GM12873 (cell line): ENCODE measurements around the gene PLA2G2F.

Experiments
- TF ChIP-seq, protein P1 (sequence below): IDR thresholded peaks from 2 replicates; pipeline ENCODE4 v1.5.1; 2012; ENCODE audit warnings: low read depth, mild to moderate bottlenecking, moderate library complexity, low read length, control low read depth; ENCODE audit not compliant: insufficient read depth; ENCODE audit errors: missing control alignments

Gene PLA2G2F

DNA sequence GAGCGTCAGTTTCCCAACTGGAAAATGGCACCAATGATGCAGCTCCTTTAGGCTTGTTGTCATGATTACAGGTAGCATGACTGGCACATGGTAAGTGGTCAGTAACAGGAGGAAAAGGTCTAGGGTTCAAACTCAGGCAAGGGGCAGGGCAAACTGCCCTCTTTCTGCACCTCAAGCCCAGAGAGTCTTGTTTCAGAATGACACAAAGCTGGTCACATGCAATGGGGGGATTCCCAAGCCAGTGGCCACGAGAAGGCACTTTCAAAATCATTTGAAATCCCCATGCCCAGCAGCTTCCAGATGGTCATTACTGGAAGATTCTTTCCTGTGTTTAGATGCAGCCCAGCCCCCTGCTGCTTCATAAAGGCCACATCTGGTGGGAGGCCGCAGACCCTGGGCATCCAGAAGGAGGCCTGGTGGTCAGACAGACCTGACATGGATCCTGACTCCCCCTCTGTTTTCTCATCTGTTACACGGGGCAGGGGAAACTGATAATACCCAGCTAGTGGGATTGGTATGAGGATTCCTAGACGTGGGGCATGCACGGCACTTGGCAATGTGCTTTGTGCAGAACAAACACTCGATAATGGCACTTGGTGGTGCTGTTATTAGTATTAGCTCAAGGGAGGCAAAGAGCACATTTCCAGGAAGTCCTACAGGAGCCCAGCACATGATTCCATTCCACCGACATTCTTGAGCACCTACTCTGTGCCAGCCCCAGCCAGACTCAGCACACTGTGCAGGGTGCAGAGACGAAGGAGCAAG, 12.9 kb upstream of the PLA2G2F start:
- TF ChIP-seq, protein P1, sequence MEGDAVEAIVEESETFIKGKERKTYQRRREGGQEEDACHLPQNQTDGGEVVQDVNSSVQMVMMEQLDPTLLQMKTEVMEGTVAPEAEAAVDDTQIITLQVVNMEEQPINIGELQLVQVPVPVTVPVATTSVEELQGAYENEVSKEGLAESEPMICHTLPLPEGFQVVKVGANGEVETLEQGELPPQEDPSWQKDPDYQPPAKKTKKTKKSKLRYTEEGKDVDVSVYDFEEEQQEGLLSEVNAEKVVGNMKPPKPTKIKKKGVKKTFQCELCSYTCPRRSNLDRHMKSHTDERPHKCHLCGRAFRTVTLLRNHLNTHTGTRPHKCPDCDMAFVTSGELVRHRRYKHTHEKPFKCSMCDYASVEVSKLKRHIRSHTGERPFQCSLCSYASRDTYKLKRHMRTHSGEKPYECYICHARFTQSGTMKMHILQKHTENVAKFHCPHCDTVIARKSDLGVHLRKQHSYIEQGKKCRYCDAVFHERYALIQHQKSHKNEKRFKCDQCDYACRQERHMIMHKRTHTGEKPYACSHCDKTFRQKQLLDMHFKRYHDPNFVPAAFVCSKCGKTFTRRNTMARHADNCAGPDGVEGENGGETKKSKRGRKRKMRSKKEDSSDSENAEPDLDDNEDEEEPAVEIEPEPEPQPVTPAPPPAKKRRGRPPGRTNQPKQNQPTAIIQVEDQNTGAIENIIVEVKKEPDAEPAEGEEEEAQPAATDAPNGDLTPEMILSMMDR: no peak

DNA sequence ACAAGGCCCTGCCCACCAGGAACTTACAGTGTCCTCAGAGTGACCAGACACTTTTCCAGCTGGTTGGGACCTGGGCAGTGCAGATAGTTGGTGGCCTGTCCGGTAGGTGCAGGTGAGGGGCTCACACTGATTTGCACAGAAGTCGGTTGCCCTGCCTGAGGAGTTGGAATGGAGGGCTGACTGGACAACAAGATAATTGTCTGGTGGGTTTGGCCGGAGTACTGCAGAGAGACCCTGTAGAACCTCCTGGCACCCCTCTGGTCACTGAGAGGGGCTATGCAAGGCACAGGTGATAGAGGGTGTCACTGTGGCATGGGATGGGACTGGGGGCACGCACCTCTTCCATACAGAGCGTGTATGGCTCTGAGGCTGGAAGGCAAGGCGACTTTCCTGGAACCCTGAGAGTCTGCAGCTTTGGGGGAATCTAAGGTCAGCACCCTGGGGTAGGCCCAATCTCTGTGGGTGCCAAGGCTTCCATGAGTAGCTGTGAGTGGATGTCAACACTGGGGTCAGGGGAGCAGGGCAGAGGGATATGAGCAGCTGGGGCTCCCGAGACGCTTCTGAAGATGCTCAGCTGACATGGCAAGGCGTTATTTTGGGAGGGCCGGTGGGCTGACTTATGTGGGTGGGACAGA, 12.2 kb upstream of the PLA2G2F start:
- TF ChIP-seq, protein P1: no peak

DNA sequence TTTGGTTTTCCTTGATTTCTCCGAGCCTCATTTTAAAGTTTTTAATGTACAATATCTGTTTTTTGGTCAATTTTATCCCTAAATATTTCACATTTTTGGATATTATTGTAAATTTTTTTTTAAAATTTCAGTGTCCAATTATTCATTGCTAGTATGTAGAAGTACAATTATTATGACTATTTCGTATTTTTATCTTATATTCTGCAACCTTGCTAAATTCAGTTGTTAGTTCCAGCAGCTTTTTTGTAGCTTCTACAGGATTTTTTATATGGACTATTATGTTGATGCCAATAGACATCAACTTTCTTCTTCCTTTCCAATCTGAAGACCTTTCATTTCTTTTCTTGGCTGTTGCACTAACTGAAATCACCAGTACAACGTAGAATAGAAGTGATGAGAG, 4.1 kb upstream of the PLA2G2F start:
- TF ChIP-seq, protein P1: no peak

DNA sequence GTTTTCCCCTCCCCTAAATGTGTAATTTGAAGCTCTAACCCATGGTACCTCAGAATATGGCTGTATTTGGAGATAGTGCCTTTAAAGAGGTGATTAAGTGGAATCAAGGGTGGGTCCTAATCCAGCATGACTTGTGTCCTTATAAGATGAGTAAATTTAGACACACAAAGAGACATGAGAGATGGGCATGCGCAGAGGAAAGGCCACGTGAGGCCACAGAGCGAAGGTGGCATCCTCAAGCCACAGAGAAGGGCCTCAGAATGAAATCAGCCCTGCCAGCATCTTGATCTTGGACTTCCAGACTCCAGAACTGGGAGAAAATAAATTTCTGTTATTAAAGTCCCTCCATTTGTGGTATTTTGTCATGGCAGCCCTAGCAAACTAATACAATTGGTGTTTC, 2.9 kb upstream of the PLA2G2F start:
- TF ChIP-seq, protein P1: no peak

DNA sequence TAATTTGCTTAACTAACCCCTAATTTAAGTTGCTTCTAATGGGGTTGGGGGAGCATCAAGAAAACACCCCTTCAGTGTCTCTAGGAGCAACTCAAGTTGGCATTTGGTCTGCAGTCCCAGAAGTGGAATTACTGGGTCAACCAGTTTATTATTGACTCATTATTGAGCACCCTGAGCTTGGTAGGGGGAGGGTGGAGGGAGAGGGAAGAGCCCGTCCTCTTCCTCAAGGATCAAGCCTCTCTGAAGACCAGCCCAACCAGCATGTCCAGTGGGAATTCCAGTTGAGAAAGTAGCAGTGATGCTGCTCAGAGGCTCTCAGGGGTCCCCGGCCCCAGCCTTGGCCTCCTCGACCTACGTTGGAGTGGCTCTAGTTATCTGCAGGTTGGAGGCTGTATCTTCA, 2.1 kb upstream of the PLA2G2F start:
- TF ChIP-seq, protein P1: no peak

DNA sequence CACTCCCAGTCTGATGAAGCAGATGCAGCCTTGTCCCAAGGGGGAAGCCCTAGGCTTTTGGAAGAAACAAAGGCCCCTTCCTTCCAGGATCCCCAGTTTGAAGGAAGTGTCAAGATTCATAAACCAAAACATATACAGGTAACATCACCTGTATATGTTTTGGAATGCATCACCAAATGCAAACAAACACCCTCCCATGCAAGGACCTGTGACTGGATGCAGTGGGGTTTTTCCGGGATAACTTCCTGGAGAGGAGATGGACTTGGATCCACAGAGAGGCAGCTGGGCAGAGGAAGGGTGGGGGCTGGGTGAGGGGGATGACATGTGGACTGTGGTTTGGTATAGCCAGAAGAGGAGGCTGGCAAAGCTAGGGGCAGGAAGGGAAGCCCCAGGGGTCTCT, 1.5 kb upstream of the PLA2G2F start:
- TF ChIP-seq, protein P1: no peak

DNA sequence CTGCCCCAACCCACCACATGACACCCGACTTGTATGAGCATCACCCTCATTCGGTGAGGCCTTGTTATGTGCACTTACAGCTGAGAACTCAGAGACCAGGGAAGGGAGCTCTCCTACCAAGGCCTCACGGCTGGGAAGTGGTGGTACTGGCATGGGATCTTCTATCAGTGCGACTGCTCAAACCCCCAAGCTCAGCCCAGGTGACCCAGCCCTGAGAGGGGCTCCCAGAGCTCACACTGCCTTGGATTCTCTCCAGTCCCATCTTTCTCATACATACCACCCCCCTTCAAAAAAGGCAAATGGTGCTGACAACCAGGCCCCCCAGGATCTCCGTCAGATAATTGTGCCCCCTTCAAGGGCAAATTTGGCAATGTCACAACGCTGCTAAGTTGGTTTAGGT, 777 bp upstream of the PLA2G2F start:
- TF ChIP-seq, protein P1: no peak
